IMR-90 (cell line): ENCODE measurements around the gene CHRFAM7A. TPM values are rescaled to one million over a fixed set of nuclear protein-coding genes. Genes with fewer than 3 reads are reported as not detected.
"Not testable (repeated sequence)": the region's sequence is repeated elsewhere in the genome, so short reads cannot be mapped to it uniquely, and the experiment has no call there.

ENCODE experiments used
- ATAC-seq: fragments of 200-7000 bp; cut with Tn5 transposase; 2 replicates; pipeline ENCODE4 v1.9.1; 2020; ENCODE audit warnings: low read depth, mild to moderate bottlenecking, moderate library complexity
- BruUV-seq: library from RNA; stranded (reverse); fragments of 400-500 nt; replicated peaks from 2 replicates; lab custom pipeline; 2021; lab: Mats Ljungman, UMichigan
- CTCF ChIA-PET: fragments of 300-600 bp; formaldehyde crosslinking; extraction: SDS; loops from one replicate; lab custom pipeline; 2021; ENCODE audit warnings: antibody characterized with exemption; lab: Yijun Ruan, JAX
- POLR2A ChIA-PET: fragments of 300-600 bp; sonication (Branson Sonifier 250); formaldehyde crosslinking; loops from one replicate; lab custom pipeline; 2022; ENCODE audit warnings: antibody characterized with exemption; ENCODE audit not compliant: unreplicated experiment; lab: Charles Lee
- DNase-seq: peaks from one replicate; pipeline ENCODE4 v3.0.0; 2013
- H2AFZ ChIP-seq: replicated peaks from 2 replicates; pipeline ENCODE3; 2013; ENCODE audit warnings: low read length, mild to moderate bottlenecking; ENCODE audit not compliant: poor library complexity
- H2AK5ac ChIP-seq: 2 replicates; pipeline ENCODE4 v1.6.1; 2013; ENCODE audit warnings: low read depth, low read length, inconsistent platforms
- H2AK9ac ChIP-seq: replicated peaks from 2 replicates; pipeline ENCODE3; 2013; ENCODE audit warnings: mild to moderate bottlenecking, low read depth, low read length, moderate library complexity; ENCODE audit not compliant: poor library complexity
- H2BK120ac ChIP-seq: 2 replicates; pipeline ENCODE4 v1.6.1; 2013; ENCODE audit warnings: low read depth, low read length, inconsistent platforms
- H2BK15ac ChIP-seq: 3 replicates; pipeline ENCODE4 v1.6.1; 2013; ENCODE audit warnings: low read depth, low read length, inconsistent platforms
- H2BK20ac ChIP-seq: 2 replicates; pipeline ENCODE4 v1.6.1; 2013; ENCODE audit warnings: low read depth, mild to moderate bottlenecking, inconsistent platforms, low read length, moderate library complexity
- H2BK5ac ChIP-seq: 2 replicates; pipeline ENCODE4 v1.6.1; 2013; ENCODE audit warnings: mild to moderate bottlenecking, low read depth, low read length, inconsistent platforms; ENCODE audit not compliant: poor library complexity, severe bottlenecking
- H3K14ac ChIP-seq: replicated peaks from 2 replicates; pipeline ENCODE4 v1.6.1; 2013; ENCODE audit warnings: low read depth, low read length, inconsistent platforms
- H3K18ac ChIP-seq: 2 replicates; pipeline ENCODE4 v1.6.1; 2013; ENCODE audit warnings: low read depth, low read length, control low read depth
- H3K23ac ChIP-seq: 2 replicates; pipeline ENCODE4 v1.6.1; 2013; ENCODE audit warnings: low read depth, low read length, inconsistent platforms
- H3K27ac ChIP-seq: 2 replicates; pipeline ENCODE4 v1.5.1; 2013; ENCODE audit warnings: mild to moderate bottlenecking, control low read depth, low read length; ENCODE audit not compliant: insufficient read depth
- H3K27me3 ChIP-seq: 2 replicates; pipeline ENCODE4 v1.6.1; 2013; ENCODE audit warnings: low read length; ENCODE audit not compliant: control insufficient read depth, insufficient read depth
- H3K36me3 ChIP-seq: 2 replicates; pipeline ENCODE4 v1.6.1; 2013; ENCODE audit warnings: low read length, mixed read lengths; ENCODE audit not compliant: control insufficient read depth, insufficient read depth
- H3K4ac ChIP-seq: 2 replicates; pipeline ENCODE4 v1.6.1; 2013; ENCODE audit warnings: low read depth, low read length, inconsistent platforms
- H3K4me1 ChIP-seq: 2 replicates; pipeline ENCODE4 v1.6.1; 2013; ENCODE audit warnings: low read length, mixed read lengths; ENCODE audit not compliant: control insufficient read depth, insufficient read depth
- H3K4me2 ChIP-seq: 2 replicates; pipeline ENCODE4 v1.6.1; 2013; ENCODE audit warnings: low read depth, mild to moderate bottlenecking, control low read depth, low read length, moderate library complexity
- H3K4me3 ChIP-seq: 2 replicates; pipeline ENCODE4 v1.5.1; 2013; ENCODE audit warnings: low read depth, mild to moderate bottlenecking, control low read depth, low read length, moderate library complexity; ENCODE audit not compliant: insufficient read depth
- H3K56ac ChIP-seq: 2 replicates; pipeline ENCODE4 v1.6.1; 2013; ENCODE audit warnings: low read length, inconsistent platforms; ENCODE audit not compliant: insufficient read depth; ENCODE audit errors: extremely low read depth
- H3K79me1 ChIP-seq, 2 experiments: 2 replicates each; pipeline ENCODE4 v1.6.1; 2013; ENCODE audit warnings: low read length in 2 of 2, inconsistent platforms in 1 of 2, low read depth in 1 of 2
- H3K9ac ChIP-seq: 2 replicates; pipeline ENCODE4 v1.6.1; 2013; ENCODE audit warnings: low read depth, low read length, control low read depth
- H3K9me1 ChIP-seq: 2 replicates; pipeline ENCODE4 v1.6.1; 2013; ENCODE audit warnings: low read length, inconsistent platforms; ENCODE audit not compliant: insufficient read depth
- H3K9me3 ChIP-seq: 2 replicates; pipeline ENCODE4 v1.6.1; 2013; ENCODE audit warnings: low read length; ENCODE audit not compliant: control insufficient read depth, insufficient read depth
- H4K20me1 ChIP-seq: 2 replicates; pipeline ENCODE4 v1.6.1; 2013; ENCODE audit warnings: low read length, inconsistent platforms; ENCODE audit not compliant: insufficient read depth
- H4K5ac ChIP-seq: 2 replicates; pipeline ENCODE4 v1.6.1; 2013; ENCODE audit warnings: mild to moderate bottlenecking, low read depth, low read length, control low read depth
- H4K8ac ChIP-seq, 2 experiments: 2 replicates each; pipeline ENCODE4 v1.6.1; 2013; ENCODE audit warnings: low read depth in 2 of 2, low read length in 2 of 2, control low read depth in 1 of 2, inconsistent platforms in 1 of 2
- H4K91ac ChIP-seq: 2 replicates; pipeline ENCODE4 v1.6.1; 2013; ENCODE audit warnings: low read depth, low read length, inconsistent platforms; ENCODE audit not compliant: insufficient read depth
- WGBS, 2 experiments: methylation state at CpG; one replicate each; pipeline versions ENCODE4 v1.1.5 to v1.1.7; 2013; ENCODE audit warnings: missing lambda C conversion rate in 2 of 2; ENCODE audit not compliant: insufficient read length in 1 of 2; ENCODE audit errors: extremely low coverage in 2 of 2; 5-methylcytosine and 5-hydroxymethylcytosine counted together
- dilution Hi-C: fragments of 300-500 bp; cut with HindIII; formaldehyde crosslinking; loops from one replicate; pipeline ENCODE4 v1.14.3; 2018; ENCODE audit warnings: low sequenced_read_pairs; ENCODE audit not compliant: unreplicated experiment
- in situ Hi-C: fragments of 300-500 bp; cut with MboI; formaldehyde crosslinking; loops from 3 replicates; pipeline ENCODE4 v1.14.3; 2019; ENCODE audit warnings: low sequenced_read_pairs, inconsistent platforms, mixed read lengths
- intact Hi-C: fragments of 100-400 bp; cut with micrococcal nuclease; formaldehyde crosslinking; loops from 2 replicates; pipeline ENCODE4 v1.10.0; 2022
- polyA plus RNA-seq, 3 experiments: library from polyadenylated mRNA; depleted of rRNA; stranded (reverse); fragments of >200 nt; gene quantifications; 2 replicates each; pipeline ENCODE4 v1.2.3, GENCODE V29; 2012; ENCODE audit warnings: low replicate concordance in 1 of 3
- total RNA-seq: library from RNA; depleted of rRNA; stranded (reverse); fragments of >200 nt; gene quantifications from 2 replicates; pipeline ENCODE4 v1.2.3, GENCODE V29; 2012

Gene CHRFAM7A
- total and polyA plus RNA-seq, 2 of the 4 experiments (the other 2 are of a cell fraction) = 0.18 TPM; not detected in 1

DNA sequence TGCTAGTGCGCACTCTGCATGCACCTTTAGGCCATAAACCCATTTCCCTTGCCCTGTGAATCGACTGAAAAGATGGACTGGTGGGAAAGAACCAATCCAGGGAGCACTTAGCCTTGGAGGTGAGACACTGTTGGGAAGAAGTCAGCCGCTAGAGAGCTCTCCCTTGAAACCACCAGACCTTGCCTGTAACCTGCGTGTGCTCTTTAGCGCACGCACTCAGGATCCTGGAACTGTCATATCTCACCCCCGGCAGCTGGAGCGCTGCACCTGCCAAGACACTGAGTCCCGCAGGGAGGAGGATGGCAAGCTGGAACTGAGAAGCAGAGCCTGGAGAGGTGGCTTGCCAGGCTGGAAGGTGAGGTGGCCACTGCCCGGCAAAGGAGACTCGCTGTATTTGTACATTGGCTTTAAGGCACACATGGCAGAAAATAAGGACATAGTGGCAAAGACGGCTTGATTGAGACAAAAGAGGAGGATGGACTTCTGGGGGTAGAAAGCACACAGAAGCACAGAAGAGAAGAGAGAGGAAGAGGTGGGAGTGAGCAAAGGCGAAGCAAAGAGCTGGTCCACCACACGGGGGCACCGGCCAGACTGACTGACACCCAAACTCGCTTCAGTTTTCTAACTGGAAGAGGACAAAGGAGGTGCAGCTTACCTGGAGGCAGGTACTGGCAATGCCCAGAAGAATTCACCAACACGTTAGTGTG, 16.8 kb downstream of the CHRFAM7A start:
- BruUV-seq, H3K27ac ChIP-seq, POLR2A ChIA-PET, H3K4me1 ChIP-seq, H3K4me3 ChIP-seq, H3K27me3 ChIP-seq, H3K9me3 ChIP-seq, CTCF ChIA-PET, in situ Hi-C loops, H3K14ac ChIP-seq, H3K18ac ChIP-seq, H3K79me1 ChIP-seq, H2BK5ac ChIP-seq, H2BK120ac ChIP-seq, H2BK15ac ChIP-seq, H3K9ac ChIP-seq, intact Hi-C loops, H3K23ac ChIP-seq, H4K91ac ChIP-seq, H3K4ac ChIP-seq, H2AK9ac ChIP-seq, H3K56ac ChIP-seq, H3K4me2 ChIP-seq, H4K20me1 ChIP-seq, H2AK5ac ChIP-seq, H3K36me3 ChIP-seq, H2BK20ac ChIP-seq, H3K9me1 ChIP-seq, H2AFZ ChIP-seq, DNase-seq, dilution Hi-C loops, H4K5ac ChIP-seq, H4K8ac ChIP-seq: not testable (repeated sequence)
- 0 out of 2 replicates have a peak, but pooled peaks have one; percentile 32 for ATAC-seq
- WGBS, 2 experiments = no CpG with 5 or more reads among the region's 17 CpGs

DNA sequence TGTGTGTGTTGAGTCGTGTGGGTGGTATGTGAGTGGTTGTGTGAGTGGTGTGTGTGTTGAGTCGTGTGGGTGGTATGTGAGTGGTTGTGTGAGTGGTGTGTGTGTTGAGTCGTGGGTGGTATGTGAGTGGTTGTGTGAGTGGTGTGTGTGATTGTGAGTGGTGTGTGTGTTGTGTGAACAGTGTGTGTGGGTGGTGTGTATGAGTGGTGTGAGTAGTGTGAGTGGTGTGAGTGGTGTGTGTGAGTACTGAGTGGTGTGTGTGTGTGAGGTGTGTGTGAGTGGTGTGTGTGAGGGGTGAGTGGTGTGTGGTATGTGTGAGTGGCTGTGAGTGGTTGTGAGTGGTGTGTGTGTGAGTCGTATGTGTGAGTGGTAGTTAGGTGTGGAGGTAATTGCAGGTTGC, 17.5 kb downstream of the CHRFAM7A start:
- WGBS, 2 experiments = 33% methylated on average over 1 of the region's 4 CpGs; no CpG with 5 or more reads in 1 of the 2 experiments

More for the DNA sequence above, 17.5 kb downstream of the CHRFAM7A start:
- H3K9me3 ChIP-seq, H4K5ac ChIP-seq, BruUV-seq, CTCF ChIA-PET, in situ Hi-C loops, H3K27me3 ChIP-seq, intact Hi-C loops, DNase-seq, H3K23ac ChIP-seq, H3K9me1 ChIP-seq, H4K8ac ChIP-seq, H2AK9ac ChIP-seq, H3K4me1 ChIP-seq, H3K56ac ChIP-seq, H2AFZ ChIP-seq, H4K20me1 ChIP-seq, H3K14ac ChIP-seq, H2BK120ac ChIP-seq, H3K36me3 ChIP-seq, POLR2A ChIA-PET, H2AK5ac ChIP-seq, H3K9ac ChIP-seq, H3K27ac ChIP-seq, H3K18ac ChIP-seq, H3K4me3 ChIP-seq, ATAC-seq, dilution Hi-C loops, H2BK15ac ChIP-seq, H3K4me2 ChIP-seq, H3K4ac ChIP-seq, H4K91ac ChIP-seq, H2BK20ac ChIP-seq, H3K79me1 ChIP-seq: not testable (repeated sequence)
- H2BK5ac ChIP-seq = peak overlapping the region; percentile 96
